GM18861 (cell line): ENCODE results near the gene KCNC1.

Experiments used
- ATAC-seq: cut with Tn5 transposase; IDR thresholded peaks from one replicate; pipeline ENCODE4 v1.9.1; 2021; ENCODE audit not compliant: unreplicated experiment

Gene KCNC1

GRCh38 chr11:17752144-17752543 is 17.6 kb downstream of the KCNC1 start:
- no peak for ATAC-seq

GRCh38 chr11:17753153-17753552 is 18.6 kb downstream of the KCNC1 start:
- ATAC-seq: no peak

- no peak for ATAC-seq
Measured at GRCh38 chr11:17753641-17754040, 19.1 kb downstream of the KCNC1 start.

- no peak for ATAC-seq
Measured at GRCh38 chr11:17755891-17756290, 21.3 kb downstream of the KCNC1 start.

- no peak for ATAC-seq
Measured at GRCh38 chr11:17760102-17761029, 25.8 kb downstream of the KCNC1 start.

GRCh38 chr11:17762309-17762974 is 27.9 kb downstream of the KCNC1 start:
- peak; percentile 50 for ATAC-seq

GRCh38 chr11:17763244-17763643 is 28.7 kb downstream of the KCNC1 start:
- ATAC-seq: no peak

- ATAC-seq: no peak
Measured at GRCh38 chr11:17763703-17764102, 29.1 kb downstream of the KCNC1 start.

- no peak for ATAC-seq
Measured at GRCh38 chr11:17764446-17765218, 30.1 kb downstream of the KCNC1 start.

- no peak for ATAC-seq
Measured at GRCh38 chr11:17765356-17766072, 30.9 kb downstream of the KCNC1 start.

GRCh38 chr11:17766073-17766359 is 31.4 kb downstream of the KCNC1 start:
- ATAC-seq: no peak

- ATAC-seq: no peak
Measured at GRCh38 chr11:17766590-17766989, 32.0 kb downstream of the KCNC1 start.

GRCh38 chr11:17767301-17767885 is 32.8 kb downstream of the KCNC1 start:
- no peak for ATAC-seq

- ATAC-seq: no peak
Measured at GRCh38 chr11:17767914-17768313, 33.3 kb downstream of the KCNC1 start.

GRCh38 chr11:17768547-17768946 is 34.0 kb downstream of the KCNC1 start:
- ATAC-seq: no peak

- no peak for ATAC-seq
Measured at GRCh38 chr11:17769218-17769617, 34.6 kb downstream of the KCNC1 start.

GRCh38 chr11:17770048-17770652 is 35.6 kb downstream of the KCNC1 start:
- no peak for ATAC-seq

GRCh38 chr11:17770917-17771316 is 36.3 kb downstream of the KCNC1 start:
- ATAC-seq: no peak

GRCh38 chr11:17771415-17771814 is 36.8 kb downstream of the KCNC1 start:
- ATAC-seq: no peak

GRCh38 chr11:17771841-17772401 is 37.3 kb downstream of the KCNC1 start:
- ATAC-seq: no peak
